Measurements from ENCODE around the gene NPC1L1.

DNA sequence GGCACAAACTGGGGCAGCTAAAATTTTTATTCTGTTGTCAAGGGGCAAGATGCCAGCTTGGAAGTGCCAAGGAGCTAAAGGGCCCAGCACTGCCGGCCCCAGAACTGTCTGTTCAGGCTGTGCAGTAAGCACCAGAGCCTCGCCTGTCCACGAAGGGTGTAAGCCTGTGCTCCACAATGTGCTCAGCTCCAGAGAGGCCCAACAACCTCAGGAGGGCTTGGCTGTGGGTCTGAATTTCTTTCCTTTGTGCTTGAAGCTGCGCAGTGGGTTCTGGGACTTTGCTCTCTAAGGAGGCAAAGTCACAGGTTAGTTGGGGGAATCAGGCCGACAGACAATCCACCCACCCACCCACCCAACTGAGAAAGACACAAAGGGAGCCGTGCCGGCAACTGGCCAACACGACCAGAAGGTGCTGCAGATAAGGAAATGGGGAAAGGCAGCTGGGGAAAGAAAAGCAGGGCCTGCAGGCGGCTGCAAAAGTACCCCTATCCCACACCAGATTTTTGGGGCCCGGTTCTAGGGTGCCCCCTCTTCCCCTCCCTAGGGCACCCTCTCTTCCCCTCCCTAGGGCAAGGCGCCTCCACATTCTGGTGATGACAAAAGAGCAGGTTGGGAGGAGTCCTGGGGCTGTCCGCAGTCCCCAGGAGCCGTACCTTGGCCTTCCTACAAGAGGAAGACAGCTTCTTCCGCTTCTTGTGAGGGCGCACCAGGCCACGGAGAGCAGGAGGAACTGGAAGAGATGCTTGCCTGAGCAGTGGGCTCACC lies 24.8 kb upstream of the NPC1L1 start:
- no peak for TF ChIP-seq CTCF (IDR thresholded peaks at IDR 0.05)
- no peak for TF ChIP-seq POLR2A (IDR thresholded peaks at IDR 0.05)

All from ovary (tissue), 3 donors.